ENCODE measurements around the gene ROS1.
"Not testable (repeated sequence)": the region's sequence is repeated elsewhere in the genome, so short reads cannot be mapped to it uniquely, and the experiment has no call there.

Gene ROS1

GRCh38 chr6:117375446-117375845, 50.3 kb downstream of the ROS1 start:
- no peak for DNase-seq

DNA sequence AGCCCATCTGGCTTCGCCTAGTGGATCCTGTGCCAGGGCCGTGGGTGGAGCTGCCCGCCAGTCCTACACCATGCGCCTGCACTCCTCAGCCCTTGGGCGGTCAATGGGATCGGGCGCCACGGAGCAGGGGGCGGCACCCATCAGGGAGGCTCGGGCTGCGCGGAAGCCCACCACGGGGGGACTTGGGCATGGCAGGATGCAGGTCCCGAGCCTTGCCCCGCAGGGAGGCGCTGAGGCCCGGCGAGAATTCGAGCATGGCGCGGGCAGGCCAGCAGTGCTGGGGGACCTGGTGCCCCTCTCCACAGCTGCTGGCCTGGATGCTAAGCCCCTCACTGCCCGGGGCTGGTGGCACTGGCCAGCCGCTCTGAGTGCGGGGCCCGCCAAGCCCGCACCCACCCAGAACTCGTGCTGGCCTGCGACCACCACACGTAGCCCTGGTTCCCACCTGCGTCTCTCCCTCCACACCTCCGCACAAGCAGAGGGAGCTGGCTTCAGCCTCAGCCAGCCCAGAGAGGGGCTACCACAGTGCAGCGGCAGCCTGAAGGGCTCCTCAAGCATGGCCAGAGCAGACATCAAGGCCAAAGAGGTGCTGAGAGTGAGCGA, 52.4 kb downstream of the ROS1 start:
- DNase-seq: no peak

- not testable (repeated sequence) for DNase-seq
Observed at GRCh38 chr6:117372289-117372688, 53.5 kb downstream of the ROS1 start.

DNA sequence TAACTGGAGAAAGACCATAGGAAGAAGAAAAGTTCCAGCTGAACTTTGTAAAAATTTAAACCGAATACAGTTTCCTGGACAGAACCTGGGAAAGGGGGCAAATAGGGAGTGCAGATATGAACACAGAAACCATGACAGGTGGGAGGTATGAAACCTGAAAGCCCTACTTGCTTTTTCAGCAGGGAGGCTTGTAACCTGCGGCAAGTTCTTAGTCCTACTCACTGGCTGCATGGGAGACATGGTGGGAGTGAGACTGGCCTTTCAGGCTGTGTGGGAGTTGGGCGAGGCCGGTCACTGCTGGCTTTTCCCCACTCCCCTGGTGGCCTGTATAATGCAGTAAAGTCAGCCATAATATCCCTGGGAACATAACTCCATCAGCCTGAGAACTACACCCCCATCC, 54.2 kb downstream of the ROS1 start:
- DNase-seq: no peak

GRCh38 chr6:117359581-117359980, 66.2 kb downstream of the ROS1 start:
- no peak for DNase-seq

GRCh38 chr6:117354671-117355070, 71.1 kb downstream of the ROS1 start:
- no peak for DNase-seq

DNA sequence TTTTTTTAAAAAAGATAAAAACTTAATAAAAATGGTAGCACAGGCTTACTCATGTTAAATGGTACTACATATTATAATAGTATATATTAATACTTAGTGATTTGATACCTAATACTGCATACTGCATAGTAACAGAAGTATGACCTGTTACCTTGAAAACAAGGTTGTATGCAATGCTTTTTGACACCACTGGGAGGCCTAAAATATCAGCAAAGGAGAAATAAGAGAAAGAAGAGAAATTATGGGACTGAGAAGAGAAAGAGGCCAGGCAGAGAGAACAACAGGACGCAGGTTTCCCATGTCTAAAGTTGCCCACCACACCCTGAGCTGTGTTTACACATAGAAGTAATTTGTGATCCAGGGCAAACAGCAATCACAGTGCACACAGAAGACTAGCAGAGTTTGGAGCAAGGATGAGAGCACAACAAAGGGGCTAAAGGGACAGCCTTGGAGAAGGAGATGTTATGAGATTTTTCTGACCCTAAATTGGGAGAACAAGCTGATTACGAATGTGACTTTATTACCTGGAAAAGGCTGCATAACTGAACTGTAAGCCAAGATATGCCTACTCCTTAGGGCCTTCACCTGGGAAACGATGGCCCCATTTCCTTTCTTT, 73.2 kb downstream of the ROS1 start:
- no peak for DNase-seq

- DNase-seq: no peak
Observed at GRCh38 chr6:117351521-117351920, 74.2 kb downstream of the ROS1 start.

DNA sequence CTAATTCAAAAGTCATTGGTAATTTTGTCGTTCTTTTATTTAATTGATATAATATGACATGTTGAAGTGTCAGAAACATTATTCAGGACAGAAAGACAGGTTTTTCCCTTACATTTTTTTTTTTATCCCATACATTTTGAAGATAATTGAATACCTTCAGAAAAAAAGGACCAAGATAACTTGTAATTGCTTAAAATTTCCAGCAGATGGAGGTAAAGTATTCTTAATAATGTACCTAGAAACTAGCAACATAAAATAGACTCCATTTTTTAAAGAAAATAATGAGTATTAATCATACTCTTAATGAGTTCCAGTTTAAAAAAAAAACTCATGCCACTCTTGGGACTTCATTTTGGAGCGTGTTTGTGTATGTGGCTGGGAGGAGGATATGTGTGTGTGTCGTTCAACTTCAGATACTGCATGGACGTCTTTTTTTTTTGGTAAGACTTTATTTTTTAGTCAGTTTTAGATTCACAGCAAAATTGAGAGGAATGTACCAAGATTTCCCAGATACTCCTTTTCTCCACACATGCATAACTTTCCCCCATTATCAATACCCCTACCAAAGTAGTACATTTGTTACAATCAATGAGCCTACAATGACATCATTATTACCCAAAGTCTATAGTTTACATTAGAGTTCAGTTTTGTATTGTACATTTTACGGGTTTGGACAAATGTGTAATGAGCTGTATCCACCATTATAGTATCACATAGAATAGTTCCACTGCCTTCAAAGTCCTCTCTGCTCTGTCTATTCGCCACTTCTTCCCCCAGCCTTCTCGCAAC, 79.4 kb downstream of the ROS1 start:
- peak in 2 of 6 experiments; percentile 17 to 23 for DNase-seq

GRCh38 chr6:117345292-117345610, 80.5 kb downstream of the ROS1 start:
- no peak for DNase-seq

DNA sequence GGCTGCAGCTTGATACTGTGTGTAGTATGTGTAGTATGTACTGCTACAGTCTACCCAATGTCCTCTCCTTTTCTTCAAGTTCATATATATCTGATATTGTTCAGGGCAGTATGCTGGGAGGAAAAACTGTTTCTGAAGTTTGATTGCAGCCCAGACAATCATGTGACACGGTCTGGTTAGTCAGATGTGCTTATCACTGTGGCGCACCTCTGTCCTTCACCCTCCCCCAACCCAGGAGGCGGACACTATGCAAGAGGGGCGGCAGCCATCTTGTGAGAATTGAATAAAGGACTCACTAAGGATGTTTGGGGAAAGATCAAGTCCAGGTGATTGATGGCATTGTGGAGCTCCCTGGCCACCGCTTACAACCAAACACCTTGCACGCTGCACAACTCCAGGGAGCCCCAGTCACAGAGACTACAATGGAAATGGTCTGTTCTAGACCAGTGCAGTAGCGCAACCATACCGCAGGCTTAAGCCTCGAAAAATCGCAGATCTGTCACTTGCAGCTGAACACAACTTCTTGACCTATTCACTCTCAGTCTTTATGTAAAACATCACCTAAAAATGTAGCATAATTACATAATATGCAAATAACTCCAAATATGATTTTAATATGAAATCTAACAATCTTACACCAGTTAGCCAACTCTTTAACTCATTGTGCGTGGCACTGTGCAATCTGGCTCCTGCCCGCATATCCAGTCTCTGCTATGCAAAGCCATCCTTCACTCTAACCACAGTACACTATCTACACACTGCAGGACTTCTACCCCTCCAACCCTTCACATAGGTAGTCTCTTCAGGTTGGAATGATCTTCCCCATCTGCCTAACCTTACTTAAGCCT, 81.1 kb downstream of the ROS1 start:
- DNase-seq: no peak

- DNase-seq: no peak
Observed at GRCh38 chr6:117338567-117338966, 87.2 kb downstream of the ROS1 start.

DNA sequence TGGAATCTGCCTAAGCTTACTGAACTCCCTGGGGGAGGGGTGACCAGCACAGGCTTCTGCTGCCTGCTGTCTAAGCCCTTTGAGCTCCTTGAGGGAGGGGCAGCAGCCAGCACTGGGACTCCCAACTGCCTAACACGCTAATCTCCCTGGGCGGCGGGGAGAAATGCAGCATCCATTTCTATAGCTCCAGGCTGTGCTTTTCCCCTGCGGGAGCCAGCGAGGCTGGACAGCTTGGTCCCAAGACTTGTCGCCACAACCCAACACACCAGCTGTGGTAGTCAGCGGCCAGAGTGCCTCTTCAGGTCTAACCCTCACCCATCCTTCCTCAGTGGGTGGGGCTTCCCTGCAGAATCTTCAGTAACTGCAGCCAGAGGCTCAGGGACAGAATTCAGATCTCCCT, 95.8 kb downstream of the ROS1 start:
- no peak for DNase-seq

DNA sequence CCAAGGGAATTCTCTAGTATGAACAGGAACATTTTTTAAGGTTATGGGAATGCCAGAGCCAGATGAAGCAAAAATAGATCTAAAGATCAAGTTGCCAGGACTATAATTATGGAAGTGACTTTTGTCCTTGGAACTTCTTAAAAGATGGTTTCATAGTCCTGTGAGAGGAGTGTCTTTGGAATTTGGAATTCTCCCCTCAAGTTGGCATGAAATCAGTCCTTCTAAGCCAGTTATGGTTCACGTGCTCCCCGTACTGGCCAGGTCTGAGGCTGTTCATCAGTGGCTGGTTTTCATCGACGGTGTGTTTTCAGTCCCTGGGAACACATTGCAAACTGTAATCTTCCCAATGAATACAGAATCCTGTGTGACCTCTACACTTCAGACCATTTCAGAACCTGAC, 97.2 kb downstream of the ROS1 start:
- DNase-seq: no peak

DNA sequence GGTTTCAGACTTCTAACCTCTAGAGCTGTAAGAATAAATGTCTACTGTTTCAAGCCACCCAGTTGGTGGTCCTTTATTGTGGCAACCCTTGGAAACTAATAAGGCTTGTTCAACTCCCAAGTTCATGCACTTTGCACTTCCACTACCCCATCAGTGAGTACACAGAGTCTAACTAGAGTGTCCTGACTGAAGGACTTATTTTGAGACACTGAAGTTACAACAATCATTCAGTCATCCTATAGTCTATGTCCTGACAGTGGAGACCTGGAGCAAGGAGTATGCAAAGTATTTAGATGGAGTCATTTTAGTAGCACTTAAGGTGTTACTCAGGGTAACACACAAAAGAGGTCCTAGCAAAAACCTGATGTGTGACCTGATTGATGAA, 97.7 kb downstream of the ROS1 start:
- DNase-seq: no peak

GRCh38 chr6:117327149-117328004, 98.4 kb downstream of the ROS1 start:
- DNase-seq: no peak

DNA sequence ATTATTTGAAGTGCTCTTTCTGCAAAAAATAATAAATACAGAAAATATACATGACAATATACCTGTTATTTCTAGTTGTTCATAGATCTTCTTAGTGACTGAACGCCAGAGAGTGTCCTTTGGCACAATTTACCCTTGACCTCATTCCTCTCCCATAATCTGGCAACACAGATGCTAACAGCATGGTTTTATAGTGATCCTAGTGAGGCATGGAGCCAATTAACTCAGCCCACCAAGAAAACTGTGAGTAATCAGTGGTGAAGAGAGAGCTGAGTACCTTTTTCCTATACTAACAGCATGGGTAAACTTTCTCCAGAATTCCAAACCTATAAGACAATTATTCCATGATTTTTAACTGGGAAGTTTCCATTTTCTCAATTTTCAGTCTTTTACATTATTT, 99.3 kb downstream of the ROS1 start:
- no peak for DNase-seq

GRCh38 chr6:117317261-117317660, 108.5 kb downstream of the ROS1 start:
- no peak for DNase-seq

GRCh38 chr6:117311726-117312125, 114.0 kb downstream of the ROS1 start:
- DNase-seq: no peak

- no peak for DNase-seq
Observed at GRCh38 chr6:117311310-117311709, 114.4 kb downstream of the ROS1 start.

DNA sequence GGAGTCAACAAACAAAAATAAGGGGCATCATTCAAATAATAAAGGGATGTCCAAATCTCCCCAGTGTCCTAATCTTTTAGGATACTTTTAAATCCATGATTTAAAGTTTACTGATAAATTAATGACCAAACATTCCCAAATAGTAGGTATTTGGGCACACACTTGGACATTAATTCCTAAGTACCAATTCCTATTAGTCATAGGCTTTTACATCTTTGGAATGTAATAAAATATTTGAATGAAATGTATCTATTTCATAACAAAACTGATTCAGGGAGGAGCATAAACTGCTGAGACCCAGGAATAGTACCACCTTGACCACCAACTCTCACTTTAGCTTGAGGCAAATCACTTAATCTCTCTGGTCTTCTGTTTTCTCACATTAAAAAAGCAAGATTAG, 116.1 kb downstream of the ROS1 start:
- DNase-seq: no peak

- no peak for DNase-seq
Observed at GRCh38 chr6:117309069-117309468, 116.7 kb downstream of the ROS1 start.

- no peak for DNase-seq
Observed at GRCh38 chr6:117307655-117308054, 118.1 kb downstream of the ROS1 start.
